K562 (cell line): ENCODE data around the gene ADARB2.

Experiments
- ARNT ChIP-seq, 2 experiments: fragments of 450-650 bp; IDR thresholded peaks; 2 replicates each; pipeline ENCODE4 v1.6.1; 2016; ENCODE audit warnings: mild to moderate bottlenecking in 1 of 2
- ETS1 ChIP-seq: conservative IDR thresholded peaks from 2 replicates; pipeline ENCODE4 v1.6.1; 2011; ENCODE audit warnings: low read depth, mild to moderate bottlenecking, low read length; ENCODE audit not compliant: control insufficient read depth
- KAT7 ChIP-seq: sonication (generic); formaldehyde crosslinking; IDR thresholded peaks from 2 replicates; pipeline ENCODE4 v1.8.0; 2022; ENCODE audit warnings: missing genetic modification reagents, mild to moderate bottlenecking, borderline replicate concordance
- SMC3 ChIP-seq: conservative IDR thresholded peaks from 2 replicates; pipeline ENCODE4 v1.6.1; 2011; ENCODE audit warnings: low read depth, low read length, improper control_type of control experiment; ENCODE audit not compliant: insufficient read depth
- STAT5B ChIP-seq: fragments of 250-450 bp; sonication (Bioruptor Pico); IDR thresholded peaks from 2 replicates; pipeline ENCODE4 v1.8.0; 2021; ENCODE audit warnings: mild to moderate bottlenecking, inconsistent platforms
- ZC3H4 ChIP-seq: sonication (generic); formaldehyde crosslinking; IDR thresholded peaks from 2 replicates; pipeline ENCODE4 v1.9.0; 2021; ENCODE audit warnings: missing genetic modification reagents, borderline replicate concordance
- TF ChIP-seq, protein P1 (sequence below): sonication (generic); formaldehyde crosslinking; IDR thresholded peaks from 2 replicates; pipeline ENCODE4 v1.9.0; 2022; ENCODE audit warnings: mild to moderate bottlenecking, missing genetic modification reagents
- TF ChIP-seq, protein P2 (sequence below): fragments of 450-650 bp; IDR thresholded peaks from 2 replicates; pipeline ENCODE4 v1.6.1; 2016; ENCODE audit warnings: low read depth

DNA sequence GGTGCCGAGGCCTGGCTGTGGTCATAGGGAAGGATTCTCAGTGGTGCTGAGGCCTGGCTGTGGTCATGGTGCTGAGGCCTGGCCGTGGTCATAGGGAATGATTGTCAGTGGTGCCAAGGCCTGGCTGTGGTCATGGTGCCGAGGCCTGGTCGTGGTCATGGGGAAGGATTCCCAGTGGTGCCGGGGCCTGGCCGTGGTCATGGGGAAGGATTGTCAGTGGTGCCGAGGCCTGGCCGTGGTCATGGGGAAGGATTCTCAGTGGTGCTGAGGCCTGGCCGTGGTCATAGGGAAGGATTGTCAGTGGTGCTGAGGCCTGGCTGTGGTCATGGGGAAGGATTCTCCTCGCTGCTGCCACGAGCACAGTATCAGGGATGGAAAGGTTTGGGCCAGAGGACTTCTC lies 327.3 kb downstream of the ADARB2 start:
- TF ChIP-seq, protein P1, sequence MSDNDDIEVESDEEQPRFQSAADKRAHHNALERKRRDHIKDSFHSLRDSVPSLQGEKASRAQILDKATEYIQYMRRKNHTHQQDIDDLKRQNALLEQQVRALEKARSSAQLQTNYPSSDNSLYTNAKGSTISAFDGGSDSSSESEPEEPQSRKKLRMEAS (CRISPR knock-in tag) = no peak
- TF ChIP-seq SMC3 = no peak
- no peak for TF ChIP-seq ZC3H4 (CRISPR knock-in tag)
- TF ChIP-seq ARNT (IDR thresholded peaks at IDR 0.05) = no peak
- TF ChIP-seq KAT7 (CRISPR knock-in tag) = no peak
- TF ChIP-seq, protein P2, sequence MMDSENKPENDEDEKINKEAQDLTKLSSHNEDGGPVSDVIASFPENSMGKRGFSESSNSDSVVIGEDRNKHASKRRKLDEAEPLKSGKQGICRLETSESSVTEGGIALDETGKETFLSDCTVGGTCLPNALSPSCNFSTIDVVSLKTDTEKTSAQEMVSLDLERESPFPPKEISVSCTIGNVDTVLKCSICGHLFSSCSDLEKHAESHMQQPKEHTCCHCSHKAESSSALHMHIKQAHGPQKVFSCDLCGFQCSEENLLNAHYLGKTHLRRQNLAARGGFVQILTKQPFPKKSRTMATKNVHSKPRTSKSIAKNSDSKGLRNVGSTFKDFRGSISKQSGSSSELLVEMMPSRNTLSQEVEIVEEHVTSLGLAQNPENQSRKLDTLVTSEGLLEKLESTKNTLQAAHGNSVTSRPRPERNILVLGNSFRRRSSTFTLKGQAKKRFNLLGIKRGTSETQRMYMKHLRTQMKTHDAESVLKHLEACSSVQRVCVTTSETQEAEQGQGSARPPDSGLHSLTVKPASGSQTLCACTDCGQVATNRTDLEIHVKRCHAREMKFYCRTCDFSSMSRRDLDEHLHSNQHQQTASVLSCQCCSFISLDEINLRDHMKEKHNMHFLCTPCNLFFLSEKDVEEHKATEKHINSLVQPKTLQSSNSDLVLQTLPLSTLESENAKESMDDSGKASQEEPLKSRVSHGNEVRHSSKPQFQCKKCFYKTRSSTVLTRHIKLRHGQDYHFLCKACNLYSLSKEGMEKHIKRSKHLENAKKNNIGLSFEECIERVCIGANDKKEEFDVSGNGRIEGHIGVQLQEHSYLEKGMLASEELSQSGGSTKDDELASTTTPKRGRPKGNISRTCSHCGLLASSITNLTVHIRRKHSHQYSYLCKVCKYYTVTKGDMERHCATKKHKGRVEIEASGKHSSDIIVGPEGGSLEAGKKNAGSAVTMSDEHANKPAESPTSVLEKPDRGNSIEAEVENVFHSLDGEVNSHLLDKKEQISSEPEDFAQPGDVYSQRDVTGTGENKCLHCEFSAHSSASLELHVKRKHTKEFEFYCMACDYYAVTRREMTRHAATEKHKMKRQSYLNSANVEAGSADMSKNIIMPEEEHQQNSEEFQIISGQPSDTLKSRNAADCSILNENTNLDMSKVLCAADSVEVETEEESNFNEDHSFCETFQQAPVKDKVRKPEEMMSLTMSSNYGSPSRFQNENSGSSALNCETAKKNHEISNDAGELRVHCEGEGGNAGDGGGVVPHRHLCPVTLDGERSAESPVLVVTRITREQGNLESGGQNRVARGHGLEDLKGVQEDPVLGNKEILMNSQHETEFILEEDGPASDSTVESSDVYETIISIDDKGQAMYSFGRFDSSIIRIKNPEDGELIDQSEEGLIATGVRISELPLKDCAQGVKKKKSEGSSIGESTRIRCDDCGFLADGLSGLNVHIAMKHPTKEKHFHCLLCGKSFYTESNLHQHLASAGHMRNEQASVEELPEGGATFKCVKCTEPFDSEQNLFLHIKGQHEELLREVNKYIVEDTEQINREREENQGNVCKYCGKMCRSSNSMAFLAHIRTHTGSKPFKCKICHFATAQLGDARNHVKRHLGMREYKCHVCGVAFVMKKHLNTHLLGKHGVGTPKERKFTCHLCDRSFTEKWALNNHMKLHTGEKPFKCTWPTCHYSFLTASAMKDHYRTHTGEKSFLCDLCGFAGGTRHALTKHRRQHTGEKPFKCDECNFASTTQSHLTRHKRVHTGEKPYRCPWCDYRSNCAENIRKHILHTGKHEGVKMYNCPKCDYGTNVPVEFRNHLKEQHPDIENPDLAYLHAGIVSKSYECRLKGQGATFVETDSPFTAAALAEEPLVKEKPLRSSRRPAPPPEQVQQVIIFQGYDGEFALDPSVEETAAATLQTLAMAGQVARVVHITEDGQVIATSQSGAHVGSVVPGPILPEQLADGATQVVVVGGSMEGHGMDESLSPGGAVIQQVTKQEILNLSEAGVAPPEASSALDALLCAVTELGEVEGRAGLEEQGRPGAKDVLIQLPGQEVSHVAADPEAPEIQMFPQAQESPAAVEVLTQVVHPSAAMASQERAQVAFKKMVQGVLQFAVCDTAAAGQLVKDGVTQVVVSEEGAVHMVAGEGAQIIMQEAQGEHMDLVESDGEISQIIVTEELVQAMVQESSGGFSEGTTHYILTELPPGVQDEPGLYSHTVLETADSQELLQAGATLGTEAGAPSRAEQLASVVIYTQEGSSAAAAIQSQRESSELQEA = no peak
- TF ChIP-seq ETS1 = no peak
- TF ChIP-seq STAT5B (CRISPR knock-in tag) = no peak
